GM23248 (cell line): ENCODE data around the gene MYOM3. TPM values are rescaled to one million over a fixed set of nuclear protein-coding genes. Genes with fewer than 3 reads are reported as not detected.

Source experiments
- DNase-seq: peaks from one replicate; pipeline ENCODE4 v3.0.0-alpha.2; 2015
- H2AFZ ChIP-seq: fragments of 200-600 bp; sonication (generic); 2 replicates; pipeline ENCODE4 v1.6.1; 2016; ENCODE audit warnings: antibody characterized with exemption
- H3F3A ChIP-seq: fragments of 200-600 bp; sonication (generic); 2 replicates; pipeline ENCODE4 v1.6.1; 2016; ENCODE audit warnings: mild to moderate bottlenecking, antibody characterized with exemption, mixed run types; ENCODE audit not compliant: insufficient read depth
- H3K27ac ChIP-seq: fragments of 200-600 bp; sonication (generic); 2 replicates; pipeline ENCODE4 v1.5.1; 2016; ENCODE audit warnings: mild to moderate bottlenecking
- H3K27me3 ChIP-seq: fragments of 200-600 bp; sonication (generic); replicated peaks from 2 replicates; pipeline ENCODE4 v1.6.1; 2016; ENCODE audit warnings: mild to moderate bottlenecking; ENCODE audit not compliant: insufficient read depth
- H3K36me3 ChIP-seq: fragments of 200-600 bp; sonication (generic); 2 replicates; pipeline ENCODE4 v1.6.1; 2016; ENCODE audit warnings: low read depth, mild to moderate bottlenecking
- H3K4me1 ChIP-seq: fragments of 200-600 bp; sonication (generic); 2 replicates; pipeline ENCODE4 v1.6.1; 2016; ENCODE audit warnings: mild to moderate bottlenecking; ENCODE audit not compliant: insufficient read depth
- H3K4me2 ChIP-seq: fragments of 200-600 bp; sonication (generic); one replicate; pipeline ENCODE4 v1.6.1; 2016; ENCODE audit warnings: mild to moderate bottlenecking; ENCODE audit not compliant: unreplicated experiment
- H3K4me3 ChIP-seq: fragments of 200-600 bp; sonication (generic); 2 replicates; pipeline ENCODE4 v1.5.1; 2016; ENCODE audit warnings: mild to moderate bottlenecking
- H3K79me2 ChIP-seq: fragments of 200-600 bp; sonication (generic); 2 replicates; pipeline ENCODE4 v1.6.1; 2016; ENCODE audit warnings: mild to moderate bottlenecking; ENCODE audit not compliant: insufficient read depth
- H3K9ac ChIP-seq: fragments of 200-600 bp; sonication (generic); 2 replicates; pipeline ENCODE4 v1.6.1; 2016; ENCODE audit warnings: mild to moderate bottlenecking
- H3K9me2 ChIP-seq: fragments of 200-600 bp; sonication (generic); 2 replicates; pipeline ENCODE4 v1.6.1; 2016; ENCODE audit warnings: mixed run types, mild to moderate bottlenecking, moderate library complexity; ENCODE audit not compliant: insufficient read depth
- H3K9me3 ChIP-seq: fragments of 200-600 bp; sonication (generic); one replicate; pipeline ENCODE4 v1.6.1; 2017; ENCODE audit warnings: low read depth
- H4K20me1 ChIP-seq: fragments of 200-600 bp; sonication (generic); 2 replicates; pipeline ENCODE4 v1.6.0; 2016; ENCODE audit not compliant: insufficient read depth
- EZH2 ChIP-seq: fragments of 200-600 bp; sonication (generic); IDR thresholded peaks from 2 replicates; pipeline ENCODE4 v1.6.1; 2018; ENCODE audit warnings: antibody characterized with exemption, mild to moderate bottlenecking; ENCODE audit not compliant: insufficient read depth, poor library complexity, severe bottlenecking
- EZH2phosphoT487 ChIP-seq: fragments of 200-600 bp; sonication (generic); IDR thresholded peaks from 2 replicates; pipeline ENCODE4 v1.6.1; 2018; ENCODE audit warnings: antibody characterized with exemption, moderate library complexity, mild to moderate bottlenecking, low read depth; ENCODE audit not compliant: insufficient read depth
- WGBS, 2 experiments: methylation state at CpG; one replicate each; pipeline ENCODE4 v1.1.6; 2015 to 2017; ENCODE audit warnings: low lambda C conversion rate in 2 of 2, low coverage in 1 of 2; ENCODE audit errors: missing lambda C conversion rate in 2 of 2; 5-methylcytosine and 5-hydroxymethylcytosine counted together
- in situ Hi-C: fragments of 300-500 bp; cut with MboI; formaldehyde crosslinking; loops from 2 replicates; pipeline ENCODE4 v1.15.0; 2020
- polyA plus RNA-seq: library from polyadenylated mRNA; unstranded; fragments of >200 nt; fragmentation: Nextera tagmentation; extraction: Ambion mirVana; gene quantifications from 2 replicates; pipeline ENCODE4 v1.2.1, GENCODE V29; 2016
- total RNA-seq: library from RNA; depleted of rRNA; stranded (reverse); fragments of >200 nt; shearing (Covaris generic); gene quantifications from 2 replicates; pipeline ENCODE4 v1.2.3, GENCODE V29; 2014

MYOM3 gene
- total and polyA plus RNA-seq, 2 experiments from 2014 or later: 1.2 to 1.4 TPM

GRCh38 chr1:24092979-24093378 is 19.0 kb downstream of the MYOM3 start:
- WGBS, 2 experiments: 86 to 93% methylated on average over 8 to 9 of the region's 9 CpGs
- Histone ChIP-seq H3K4me2 (no peak overlapping the region), H3K36me3 (no peaks in the 10 kb centered on the region), H3K9me3 (no peaks in the 10 kb centered on the region), H3K4me1 (no peaks in the 10 kb centered on the region), H3K9me2 (no peaks in the 10 kb centered on the region), H2AFZ (no peak overlapping the region), H3K79me2 (no peaks in the 10 kb centered on the region), H3F3A (no peaks in the 10 kb centered on the region), H3K4me3 (no peak overlapping the region), H4K20me1 (no peaks in the 10 kb centered on the region), H3K27me3 (no peaks in the 10 kb centered on the region), H3K9ac (no peak overlapping the region), H3K27ac (no peak overlapping the region)
- DNase-seq: no peak
- in situ Hi-C loops: no loop called here
- TF ChIP-seq EZH2 (no peak), EZH2phosphoT487 (no peak)

- no peaks in the 10 kb centered on the region for H3K79me2 ChIP-seq
- H3K27me3 ChIP-seq: no peaks in the 10 kb centered on the region
- no peak for TF ChIP-seq EZH2
- TF ChIP-seq EZH2phosphoT487: no peak
- no peak overlapping the region for H3K27ac ChIP-seq
- DNase-seq: peak; percentile 20
- H3K9me2 ChIP-seq: no peaks in the 10 kb centered on the region
- H3F3A ChIP-seq: no peaks in the 10 kb centered on the region
- H3K4me2 ChIP-seq: no peak overlapping the region
- H2AFZ ChIP-seq: no peak overlapping the region
- H3K9ac ChIP-seq: no peak overlapping the region
- H3K36me3 ChIP-seq: no peaks in the 10 kb centered on the region
- H4K20me1 ChIP-seq: no peaks in the 10 kb centered on the region
- in situ Hi-C loops: no loop called here
- no peaks in the 10 kb centered on the region for H3K4me1 ChIP-seq
- H3K4me3 ChIP-seq: no peak overlapping the region
- no peaks in the 10 kb centered on the region for H3K9me3 ChIP-seq
- WGBS, 2 experiments: 76 to 77% methylated on average over 12 to 13 of the region's 13 CpGs
Measured at GRCh38 chr1:24091971-24092482, 19.9 kb downstream of the MYOM3 start.

DNA sequence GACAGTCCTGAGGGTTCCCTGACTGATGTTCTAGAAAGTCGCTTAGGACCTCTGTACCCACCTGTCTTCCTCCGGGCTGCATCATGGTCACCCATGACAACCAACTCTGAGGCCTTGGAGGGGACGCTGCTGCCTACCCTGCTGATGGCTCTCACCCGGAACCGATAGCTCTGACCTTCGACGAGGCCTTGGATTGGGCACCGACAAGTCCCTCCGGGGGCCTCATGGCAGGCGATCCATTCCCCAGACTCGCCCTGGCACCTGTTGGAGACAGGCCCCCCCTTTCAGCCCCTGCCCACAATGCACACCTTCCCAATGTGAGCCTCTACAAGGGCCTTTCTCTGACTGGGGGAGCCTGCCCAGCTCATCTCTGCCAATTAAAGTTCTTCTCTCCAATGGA is 21.2 kb downstream of the MYOM3 start:
- WGBS, 2 experiments: 92 to 95% methylated on average over 10 to 11 of the region's 11 CpGs
- H4K20me1 ChIP-seq: no peaks in the 10 kb centered on the region
- H3K9ac ChIP-seq: no peak overlapping the region
- no peaks in the 10 kb centered on the region for H3K36me3 ChIP-seq
- H3K9me2 ChIP-seq: no peaks in the 10 kb centered on the region
- H3K79me2 ChIP-seq: no peaks in the 10 kb centered on the region
- H3K27ac ChIP-seq: no peak overlapping the region
- H2AFZ ChIP-seq: no peak overlapping the region
- no peak for DNase-seq
- H3K27me3 ChIP-seq: no peaks in the 10 kb centered on the region
- TF ChIP-seq EZH2phosphoT487: no peak
- no peak for TF ChIP-seq EZH2
- H3K4me3 ChIP-seq: no peak overlapping the region
- no peaks in the 10 kb centered on the region for H3K9me3 ChIP-seq
- peaks cover 4% of the 10 kb centered on the region; the same call in 1 of the 2 replicates for H3K4me1 ChIP-seq
- in situ Hi-C loops: no loop called here
- H3F3A ChIP-seq: no peaks in the 10 kb centered on the region
- H3K4me2 ChIP-seq: no peak overlapping the region

- Histone ChIP-seq H3K27ac (no peak overlapping the region), H3K4me1 (peaks cover 5% of the 10 kb centered on the region; the same call in 1 of the 2 replicates), H2AFZ (no peak overlapping the region), H3K9me2 (no peaks in the 10 kb centered on the region), H3K79me2 (no peaks in the 10 kb centered on the region), H3K9ac (no peak overlapping the region), H3K27me3 (no peaks in the 10 kb centered on the region), H4K20me1 (no peaks in the 10 kb centered on the region), H3K9me3 (no peaks in the 10 kb centered on the region), H3F3A (no peaks in the 10 kb centered on the region), H3K36me3 (no peaks in the 10 kb centered on the region), H3K4me3 (no peak overlapping the region), H3K4me2 (no peak overlapping the region)
- TF ChIP-seq EZH2 (no peak), EZH2phosphoT487 (no peak)
- in situ Hi-C loops: no loop called here
- DNase-seq: no peak
- WGBS, 2 experiments: 91 to 96% methylated on average over 14 of the region's 14 CpGs
Measured at GRCh38 chr1:24089743-24090555, 22.0 kb downstream of the MYOM3 start.
